Measurements from ENCODE around the gene PLAGL2. TPM values are rescaled to one million over a fixed set of nuclear protein-coding genes. Genes with fewer than 3 reads are reported as not detected.

PLAGL2 gene
- total RNA-seq, 1 donor from 2014 or later = 52.7 TPM

- peaks cover 11% of the 10 kb centered on the region for H3K4me1 Mint-ChIP-seq (ENCODE audit: unreplicated experiment)
- no peak for TF ChIP-seq CTCF (conservative IDR thresholded peaks at IDR 0.05)
- no peaks in the 10 kb centered on the region for H3K9me3 Mint-ChIP-seq
- H3K4me3 Mint-ChIP-seq = no peak overlapping the region
- H3K27ac Mint-ChIP-seq = peak overlapping the region; percentile 18
- DNase-seq (ENCODE audit: extremely low spot score, unreplicated experiment) = no peak
- peaks cover 39% of the 10 kb centered on the region for H3K36me3 Mint-ChIP-seq
- H3K27me3 Mint-ChIP-seq = no peaks in the 10 kb centered on the region
Measured at GRCh38 chr20:32229251-32229747, 21.8 kb upstream of the PLAGL2 start.

GRCh38 chr20:32227744-32228688 is 20.5 kb upstream of the PLAGL2 start:
- H3K27me3 Mint-ChIP-seq = no peaks in the 10 kb centered on the region
- H3K36me3 Mint-ChIP-seq = peaks cover 32% of the 10 kb centered on the region
- no peak for DNase-seq (ENCODE audit: extremely low spot score, unreplicated experiment)
- TF ChIP-seq CTCF (conservative IDR thresholded peaks at IDR 0.05) = no peak
- H3K4me3 Mint-ChIP-seq = no peak overlapping the region
- H3K27ac Mint-ChIP-seq = peak overlapping the region; percentile 51
- H3K9me3 Mint-ChIP-seq = no peaks in the 10 kb centered on the region
- H3K4me1 Mint-ChIP-seq (ENCODE audit: unreplicated experiment) = peaks cover 11% of the 10 kb centered on the region

- H3K9me3 Mint-ChIP-seq = no peaks in the 10 kb centered on the region
- no peaks in the 10 kb centered on the region for H3K27me3 Mint-ChIP-seq
- peaks cover 29% of the 10 kb centered on the region for H3K36me3 Mint-ChIP-seq
- TF ChIP-seq CTCF (conservative IDR thresholded peaks at IDR 0.05) = no peak
- H3K4me3 Mint-ChIP-seq = no peak overlapping the region
- DNase-seq (ENCODE audit: extremely low spot score, unreplicated experiment) = no peak
- H3K27ac Mint-ChIP-seq = peak overlapping the region; percentile 51
- H3K4me1 Mint-ChIP-seq (ENCODE audit: unreplicated experiment) = peaks cover 11% of the 10 kb centered on the region
Measured at GRCh38 chr20:32227306-32227705, 19.8 kb upstream of the PLAGL2 start.

GRCh38 chr20:32226391-32226790 is 18.8 kb upstream of the PLAGL2 start:
- no peak for TF ChIP-seq CTCF (conservative IDR thresholded peaks at IDR 0.05)
- Mint-ChIP-seq H3K36me3 (peaks cover 20% of the 10 kb centered on the region), H3K4me3 (no peak overlapping the region), H3K27me3 (no peaks in the 10 kb centered on the region), H3K4me1 (ENCODE audit: unreplicated experiment) (peaks cover 5% of the 10 kb centered on the region), H3K27ac (peak overlapping the region; percentile 51), H3K9me3 (no peaks in the 10 kb centered on the region)
- DNase-seq (ENCODE audit: extremely low spot score, unreplicated experiment) = no peak

- Mint-ChIP-seq H3K36me3 (peaks cover 23% of the 10 kb centered on the region), H3K4me1 (ENCODE audit: unreplicated experiment) (peaks cover 5% of the 10 kb centered on the region), H3K27me3 (no peaks in the 10 kb centered on the region), H3K9me3 (no peaks in the 10 kb centered on the region), H3K4me3 (peak overlapping the region; percentile 59), H3K27ac (peak overlapping the region; percentile 63)
- TF ChIP-seq CTCF (conservative IDR thresholded peaks at IDR 0.05) = no peak
- DNase-seq (ENCODE audit: extremely low spot score, unreplicated experiment) = no peak
Measured at GRCh38 chr20:32224463-32224862, 16.9 kb upstream of the PLAGL2 start.
